ENCODE results near the gene F2. TPM values are rescaled to one million over a fixed set of nuclear protein-coding genes. Genes with fewer than 3 reads are reported as not detected.

F2 gene
- total and polyA plus RNA-seq, 4 donors, result 631 to 1,505 (median 1,232) TPM

- TF ChIP-seq NR2F2 (IDR thresholded peaks at IDR 0.05), result no peak
These were observed 41.8 kb upstream of the F2 start (continued) for GRCh38 chr11:46677169-46677568.

DNA sequence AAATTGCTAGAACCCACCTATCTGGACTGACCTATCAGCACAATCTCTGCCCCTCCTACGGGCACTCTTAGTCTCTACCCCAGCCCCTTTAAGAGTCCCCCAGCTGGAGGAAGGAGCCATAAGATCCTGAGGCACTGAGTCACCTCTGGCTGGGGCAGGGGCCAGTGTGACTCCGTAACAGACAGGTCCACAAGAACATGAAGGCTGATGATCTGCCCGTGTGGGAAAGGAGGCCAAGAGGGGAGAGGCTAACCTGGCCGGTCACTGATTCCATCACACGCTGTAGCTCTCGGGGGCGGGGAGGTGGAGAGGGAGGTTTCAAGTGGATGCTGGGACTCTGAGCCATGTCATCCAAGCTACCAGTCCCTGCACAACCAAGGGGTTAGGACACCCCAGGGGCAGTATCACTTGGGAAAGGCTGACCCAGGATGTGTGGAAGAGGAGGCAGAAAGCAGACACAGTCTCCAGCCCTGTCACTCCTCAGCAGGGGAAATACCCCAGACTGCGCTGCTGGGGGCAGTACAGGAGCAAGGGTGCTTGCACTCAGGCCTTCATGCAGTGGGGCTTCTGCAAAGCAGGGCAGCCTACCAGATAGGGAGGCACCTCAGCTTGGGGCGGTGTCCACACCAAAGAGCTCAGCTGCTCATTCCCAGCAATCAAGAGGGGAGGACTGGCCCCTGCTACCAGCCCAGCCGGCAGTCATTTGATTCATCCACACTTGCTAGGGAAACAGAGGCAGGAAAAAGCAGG lies 40.8 kb upstream of the F2 start:
- Histone ChIP-seq H3K27me3 (ENCODE audit: control insufficient read depth in 4 of 4, insufficient read depth in 4 of 4, low read length in 3 of 4) (no peaks in the 10 kb centered on the region), H3K9me3 (ENCODE audit: control insufficient read depth in 4 of 4, low read length in 3 of 4) (no peaks in the 10 kb centered on the region), H3K9ac (ENCODE audit: low read depth in 1 of 2, low read length in 2 of 2) (no peak overlapping the region), H3K36me3 (ENCODE audit: control insufficient read depth in 4 of 4, insufficient read depth in 3 of 4, low read depth in 1 of 4, low read length in 3 of 4) (peaks cover 24 to 46% (median 32%) of the 10 kb centered on the region in 4 donors), H3K4me3 (ENCODE audit: low read depth in 1 of 3, low read length in 3 of 3) (no peak overlapping the region), H3K27ac (ENCODE audit: low read depth in 1 of 2, low read length in 2 of 2) (no peak overlapping the region), H3K4me1 (ENCODE audit: control insufficient read depth in 4 of 4, insufficient read depth in 4 of 4, low read length in 3 of 4) (peaks cover 18 to 41% (median 21%) of the 10 kb centered on the region in 4 donors)
- no peak for TF ChIP-seq SP1 (IDR thresholded peaks at IDR 0.05)
- TF ChIP-seq YY1 (IDR thresholded peaks at IDR 0.05), result no peak
- no peak for TF ChIP-seq FOXA2 (IDR thresholded peaks at IDR 0.05)
- TF ChIP-seq ZBTB33 (IDR thresholded peaks at IDR 0.05), result no peak
- WGBS, result 86% methylated on average over 10 of the region's 10 CpGs
- DNase-seq (ENCODE audit: low spot score), result no peak

- H3K4me3 ChIP-seq (ENCODE audit: low read depth in 1 of 3, low read length in 3 of 3), result no peak overlapping the region
- H3K4me1 ChIP-seq (ENCODE audit: control insufficient read depth in 4 of 4, insufficient read depth in 4 of 4, low read length in 3 of 4), result peaks cover 18 to 35% (median 21%) of the 10 kb centered on the region in 4 donors
- no peaks in the 10 kb centered on the region for H3K9me3 ChIP-seq (ENCODE audit: control insufficient read depth in 4 of 4, low read length in 3 of 4)
- H3K27me3 ChIP-seq (ENCODE audit: control insufficient read depth in 4 of 4, insufficient read depth in 4 of 4, low read length in 3 of 4), result no peaks in the 10 kb centered on the region
- peaks cover 24 to 44% (median 31%) of the 10 kb centered on the region in 4 donors for H3K36me3 ChIP-seq (ENCODE audit: control insufficient read depth in 4 of 4, insufficient read depth in 3 of 4, low read depth in 1 of 4, low read length in 3 of 4)
- no peak overlapping the region for H3K27ac ChIP-seq (ENCODE audit: low read depth in 1 of 2, low read length in 2 of 2)
- H3K9ac ChIP-seq (ENCODE audit: low read depth in 1 of 2, low read length in 2 of 2), result no peak overlapping the region
- TF ChIP-seq HNF4G (IDR thresholded peaks at IDR 0.05) (no peak), TAF1 (conservative IDR thresholded peaks at IDR 0.05) (no peak), ATF3 (IDR thresholded peaks at IDR 0.05) (no peak), FOXA2 (IDR thresholded peaks at IDR 0.05) (no peak), MAX (IDR thresholded peaks at IDR 0.05) (no peak), GABPA (IDR thresholded peaks at IDR 0.05 in 1 of 2, conservative IDR thresholded peaks at IDR 0.05 in 1 of 2) (no peak), YY1 (IDR thresholded peaks at IDR 0.05) (no peak), FOXA1 (IDR thresholded peaks at IDR 0.05) (no peak), ZBTB33 (IDR thresholded peaks at IDR 0.05) (no peak), NR2F2 (IDR thresholded peaks at IDR 0.05) (no peak)
- DNase-seq (ENCODE audit: low spot score), result no peak
- WGBS, result 92% methylated on average over 9 of the region's 9 CpGs
These were observed 40.3 kb upstream of the F2 start for GRCh38 chr11:46678741-46679130.

All from liver (tissue), 9 donors.